GM10266 (cell line): ENCODE data around the gene ATG4C.

Experiments
- DNase-seq: peaks from one replicate; pipeline ENCODE4 v3.0.0; 2012; ENCODE audit errors: extremely low spot score
- TF ChIP-seq, protein P1 (sequence below): IDR thresholded peaks from 2 replicates; pipeline ENCODE4 v1.5.1; 2012; ENCODE audit warnings: mild to moderate bottlenecking, low read depth; ENCODE audit not compliant: control insufficient read depth, insufficient read depth; ENCODE audit errors: missing control alignments

Gene ATG4C

DNA sequence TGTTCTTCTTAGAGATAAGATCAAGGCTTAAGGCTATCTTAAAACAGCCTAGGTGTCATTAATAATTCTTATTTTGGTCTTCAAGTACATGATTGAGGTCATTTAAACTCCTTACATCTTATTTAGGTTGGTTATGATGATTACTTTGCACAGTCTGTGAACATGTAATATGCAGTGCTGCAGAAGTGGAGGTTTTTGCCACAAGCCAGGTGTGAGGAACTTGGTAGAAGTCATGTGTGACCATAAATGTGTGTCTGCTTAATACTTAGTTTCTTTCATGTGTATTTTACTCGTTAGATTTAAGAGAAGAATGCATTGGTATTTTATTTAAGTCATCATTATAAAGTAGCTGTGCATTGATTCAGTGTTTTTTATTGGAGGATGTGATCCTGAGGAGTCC is 10.1 kb downstream of the ATG4C start:
- no peak for DNase-seq
- TF ChIP-seq, protein P1, sequence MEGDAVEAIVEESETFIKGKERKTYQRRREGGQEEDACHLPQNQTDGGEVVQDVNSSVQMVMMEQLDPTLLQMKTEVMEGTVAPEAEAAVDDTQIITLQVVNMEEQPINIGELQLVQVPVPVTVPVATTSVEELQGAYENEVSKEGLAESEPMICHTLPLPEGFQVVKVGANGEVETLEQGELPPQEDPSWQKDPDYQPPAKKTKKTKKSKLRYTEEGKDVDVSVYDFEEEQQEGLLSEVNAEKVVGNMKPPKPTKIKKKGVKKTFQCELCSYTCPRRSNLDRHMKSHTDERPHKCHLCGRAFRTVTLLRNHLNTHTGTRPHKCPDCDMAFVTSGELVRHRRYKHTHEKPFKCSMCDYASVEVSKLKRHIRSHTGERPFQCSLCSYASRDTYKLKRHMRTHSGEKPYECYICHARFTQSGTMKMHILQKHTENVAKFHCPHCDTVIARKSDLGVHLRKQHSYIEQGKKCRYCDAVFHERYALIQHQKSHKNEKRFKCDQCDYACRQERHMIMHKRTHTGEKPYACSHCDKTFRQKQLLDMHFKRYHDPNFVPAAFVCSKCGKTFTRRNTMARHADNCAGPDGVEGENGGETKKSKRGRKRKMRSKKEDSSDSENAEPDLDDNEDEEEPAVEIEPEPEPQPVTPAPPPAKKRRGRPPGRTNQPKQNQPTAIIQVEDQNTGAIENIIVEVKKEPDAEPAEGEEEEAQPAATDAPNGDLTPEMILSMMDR, result no peak

DNA sequence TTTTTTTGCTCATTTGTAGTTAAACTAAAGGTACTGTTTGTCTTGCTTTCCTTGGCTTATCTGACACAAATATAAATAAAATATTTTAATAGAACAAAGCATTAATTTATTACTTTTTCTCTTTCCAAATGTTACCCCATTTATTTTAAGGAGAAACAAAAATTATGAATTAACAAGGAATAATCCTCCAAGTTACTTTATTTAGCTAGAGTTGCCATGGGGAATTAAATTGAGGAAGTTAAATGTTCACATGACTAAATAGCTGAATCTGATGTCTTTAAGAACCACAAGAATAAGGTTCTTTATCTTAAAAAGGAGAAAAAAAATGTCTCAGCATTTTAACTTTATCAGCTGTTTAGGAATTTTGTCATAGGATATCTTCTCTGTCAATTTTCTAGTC is 12.3 kb downstream of the ATG4C start:
- no peak for DNase-seq
- TF ChIP-seq, protein P1, result no peak

DNA sequence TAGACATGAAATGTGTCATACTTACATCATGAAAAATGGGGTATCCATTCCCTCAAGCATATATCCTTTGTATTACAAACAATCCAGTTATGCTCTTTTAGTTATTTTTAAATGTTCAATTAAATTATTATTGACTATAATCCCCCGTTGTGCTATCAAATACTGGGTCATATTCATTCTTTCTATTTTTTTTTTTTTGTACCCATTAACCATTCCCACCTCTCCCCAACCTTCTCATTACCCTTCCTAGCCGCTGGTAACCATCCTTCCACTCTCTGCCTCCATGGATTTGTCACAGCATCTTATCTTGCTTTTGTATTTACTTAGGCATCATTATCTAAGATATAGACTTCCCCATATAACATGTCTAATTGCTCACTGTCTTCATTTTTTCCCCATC is 15.8 kb downstream of the ATG4C start:
- no peak for DNase-seq
- TF ChIP-seq, protein P1, result no peak

DNA sequence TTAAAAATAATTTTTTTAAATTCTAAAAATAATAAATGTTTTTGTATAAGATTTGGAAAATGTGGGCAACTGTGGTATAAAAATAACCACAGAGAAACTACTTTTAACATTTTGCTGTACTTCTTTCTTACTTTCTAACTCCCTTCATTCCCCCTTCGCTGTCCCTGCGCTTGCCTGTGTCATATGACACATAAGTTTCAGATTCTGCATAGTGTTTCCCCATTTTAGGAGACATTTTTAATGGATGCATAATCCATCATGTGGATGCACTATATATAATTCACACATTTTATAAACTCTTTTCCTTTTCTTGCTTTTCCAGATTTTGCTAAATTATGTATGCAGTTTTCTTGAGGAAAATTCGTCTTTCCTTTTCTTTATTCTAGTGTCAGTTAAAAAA is 16.3 kb downstream of the ATG4C start:
- DNase-seq, result no peak
- TF ChIP-seq, protein P1, result no peak

DNA sequence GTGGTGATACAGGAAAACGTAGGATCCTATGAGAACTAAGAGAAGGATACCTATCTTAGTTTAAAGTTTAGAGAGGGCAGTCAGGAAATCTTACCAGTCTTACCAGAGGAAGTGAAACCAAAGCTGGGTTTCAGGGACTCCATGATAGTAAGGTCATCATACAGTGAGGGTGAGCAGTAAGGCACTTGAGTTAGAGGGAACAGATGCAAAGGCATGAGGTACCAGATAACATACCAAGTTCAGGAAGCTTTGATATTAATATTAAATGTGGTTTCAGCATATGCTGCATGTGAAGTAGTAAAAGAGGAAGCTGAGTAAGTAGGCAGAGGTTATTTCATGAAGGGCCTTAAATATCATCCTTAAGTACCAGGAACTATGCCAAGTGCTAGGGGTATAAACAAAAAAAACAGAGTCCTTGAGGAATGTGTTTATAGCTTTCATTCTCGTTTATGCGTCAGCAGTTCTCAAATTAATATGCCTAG is 16.9 kb downstream of the ATG4C start:
- TF ChIP-seq, protein P1, result no peak
- DNase-seq, result peak; percentile 55

DNA sequence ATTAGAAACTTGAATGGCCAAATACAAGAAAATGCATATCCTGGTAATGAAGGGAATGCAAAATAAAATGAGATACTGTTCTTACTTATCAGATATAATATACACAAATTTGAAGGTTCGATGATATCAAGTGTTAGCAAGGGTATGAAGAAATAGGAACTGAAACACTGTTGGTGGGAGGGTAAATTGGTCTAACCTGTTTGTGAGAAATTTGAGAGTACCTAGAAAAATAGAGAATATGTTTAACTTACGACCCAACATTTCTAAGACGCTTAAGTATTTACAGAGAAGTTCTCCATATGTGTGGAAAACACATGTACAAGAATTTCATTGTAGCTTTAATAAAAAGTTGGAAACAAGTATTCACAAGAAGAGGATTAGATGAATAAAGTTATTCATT is 25.9 kb downstream of the ATG4C start:
- DNase-seq, result no peak
- TF ChIP-seq, protein P1, result no peak

DNA sequence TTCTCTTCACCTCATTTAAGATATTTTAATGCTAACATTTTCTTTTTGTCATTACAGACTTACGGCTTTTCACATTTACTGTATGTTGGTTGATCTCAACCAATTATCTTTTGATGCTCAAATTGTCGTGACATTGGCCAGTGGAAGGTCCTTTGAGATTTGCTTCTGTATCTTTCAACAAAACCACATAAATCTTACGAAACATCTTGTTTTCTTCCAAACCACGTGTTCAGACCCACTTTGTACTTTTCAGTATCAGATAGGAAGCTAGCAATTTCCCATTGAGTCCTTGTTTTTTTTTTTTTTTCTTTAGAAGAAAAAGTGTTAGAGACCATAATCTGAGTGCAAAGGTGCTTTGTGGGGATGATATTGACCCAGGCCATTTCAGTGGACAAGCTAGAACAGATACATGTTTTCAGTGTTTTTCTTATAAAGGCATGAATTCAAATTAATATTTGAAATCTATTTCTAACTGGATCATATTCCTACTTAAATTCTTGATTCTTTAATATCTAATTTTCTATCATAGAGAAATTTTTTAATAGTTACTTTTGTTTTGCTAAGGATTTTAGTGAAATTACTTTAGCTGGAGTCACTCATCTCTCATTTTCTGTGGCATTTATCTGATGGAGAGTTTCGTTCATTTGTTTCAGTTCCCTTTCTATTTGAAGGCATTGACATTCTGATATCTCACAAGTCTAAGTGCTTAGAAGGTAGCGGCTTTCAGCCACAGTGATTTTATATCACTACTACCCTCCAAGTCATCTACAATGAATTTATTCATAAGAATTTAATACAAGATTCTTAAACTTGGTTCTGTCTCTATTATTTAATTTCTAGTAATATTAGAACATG is 26.7 kb downstream of the ATG4C start:
- TF ChIP-seq, protein P1, result no peak
- DNase-seq, result peak; percentile 43
